ENCODE results near the gene MON1B. TPM values are rescaled to one million over a fixed set of nuclear protein-coding genes. Genes with fewer than 3 reads are reported as not detected.

MON1B gene
- total and polyA plus RNA-seq, 9 of the 15 experiments (the other 6 are each of a cell fraction or from before 2014, with no cell fraction given), result 5.0 to 66.0 (median 12.6) TPM

DNA sequence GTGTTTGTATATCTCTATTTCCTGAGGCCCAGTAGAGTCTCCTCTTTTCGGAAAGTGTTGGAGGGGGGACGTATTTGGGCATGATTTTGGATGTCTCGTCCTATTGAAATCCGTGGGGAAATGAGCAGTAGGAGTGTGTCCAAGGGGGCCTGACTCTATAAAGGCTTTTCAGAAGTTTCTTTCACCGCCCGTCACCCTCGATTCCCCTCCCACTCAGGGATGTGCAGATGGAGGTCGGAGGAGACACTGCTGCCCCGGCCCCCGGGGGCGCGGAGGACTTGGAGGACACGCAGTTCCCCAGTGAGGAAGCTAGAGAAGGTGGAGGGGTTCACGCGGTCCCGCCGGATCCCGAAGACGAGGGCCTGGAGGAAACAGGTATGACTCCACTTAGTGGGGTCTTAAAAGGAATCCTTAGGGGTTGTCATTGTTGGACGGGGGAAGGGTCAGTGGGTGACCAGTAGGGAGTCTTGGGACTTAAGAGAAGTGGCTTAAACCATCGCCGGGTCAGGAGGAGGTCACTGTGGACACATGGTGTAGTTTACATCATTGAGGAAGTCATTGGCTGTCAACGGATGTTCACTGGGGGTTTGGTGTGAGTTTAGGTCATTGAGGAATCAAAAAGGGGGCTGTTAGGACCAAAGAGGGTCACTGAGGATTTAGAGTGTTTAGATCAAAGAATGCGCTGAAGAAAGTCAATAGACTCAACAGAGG, 424 bp downstream of the MON1B start (continued):
- no peak for TF ChIP-seq ZNF140 (CRISPR knock-in tag; IDR thresholded peaks at IDR 0.05)
- TF ChIP-seq POLR3G (IDR thresholded peaks at IDR 0.05; ENCODE audit: extremely low read depth, insufficient read length, insufficient replicate concordance), result no peak
- TF ChIP-seq MAFK (IDR thresholded peaks at IDR 0.05; ENCODE audit: low read length), result no peak
- TF ChIP-seq KDM2B (CRISPR knock-in tag; IDR thresholded peaks at IDR 0.05), result no peak
- TF ChIP-seq ZNF449 (CRISPR knock-in tag; IDR thresholded peaks at IDR 0.05), result no peak
- TF ChIP-seq HBP1 (CRISPR knock-in tag; IDR thresholded peaks at IDR 0.05), result peak; percentile 40; the same call in 1 of the 2 replicates

- Histone ChIP-seq H3K4me1 (replicated peaks in 1 of 2; ENCODE audit: control insufficient read depth in 2 of 2, insufficient read depth in 2 of 2, low read length in 2 of 2) (peaks cover 9 to 17% of the 10 kb centered on the region in 2 experiments; a peak in 3 of 5 replicates), H3K9me1 (ENCODE audit: control insufficient read depth, insufficient read depth, low read length) (peaks cover 3% of the 10 kb centered on the region), H3K9me3 (replicated peaks; ENCODE audit: control insufficient read depth, insufficient read depth, low read depth, low read length) (no peaks in the 10 kb centered on the region), H3K4me2 (ENCODE audit: insufficient read depth, low read length) (no peak overlapping the region), H3K4me3 (no peak overlapping the region), H3K36me3 (ENCODE audit: control insufficient read depth, insufficient read depth, low read length) (peaks cover 53% of the 10 kb centered on the region; the same call in 2 of the 3 replicates), H2AFZ (ENCODE audit: low read depth, low read length) (no peak overlapping the region), H3K27ac (ENCODE audit: extremely low read depth, low read depth, low read length) (no peak overlapping the region), H3K79me2 (ENCODE audit: control insufficient read depth, insufficient read depth, low read length) (peaks cover 23% of the 10 kb centered on the region), H3K9ac (ENCODE audit: insufficient read depth in 1 of 2, low read depth in 2 of 2, low read length in 2 of 2) (0 out of 4 replicates have a peak overlapping the region, but pooled peaks of 1 of the 2 experiments have one; percentile 47), H4K20me1 (replicated peaks; ENCODE audit: control insufficient read depth, insufficient read depth, low read length) (no peaks in the 10 kb centered on the region), H3K27me3 (ENCODE audit: control insufficient read depth in 2 of 2, insufficient read depth in 2 of 2, low read length in 2 of 2) (no peaks in the 10 kb centered on the region)
- ATAC-seq, result no peak
- POLR2A ChIA-PET, result interaction anchor here (0.7 to 1.7 kb wide), 2 partner anchors 10 to 1363 kb away, joined by 3 to 9 read pairs; no protein-coding TSS in a partner anchor
- intact Hi-C loops (cut with micrococcal nuclease) (no loop called here), in situ Hi-C loops (cut with MboI) (loop anchor here (25.0 kb wide), 2 partner anchors 1556 to 1981 kb away; partner anchors contain the start of genes CTRB1, CTRB2, KARS1 and TERF2IP)
- BruUV-seq (replicated peaks), result no TSS peak
- TF ChIP-seq RBFOX2 (IDR thresholded peaks at IDR 0.05; ENCODE audit: low read depth, low read length) (0 out of 2 replicates have a peak, but pooled peaks have one; percentile 43), SIX5 (IDR thresholded peaks at IDR 0.05; ENCODE audit: borderline replicate concordance in 1 of 2, insufficient read depth in 1 of 2, low read depth in 1 of 2, low read length in 2 of 2) (no peak), L3MBTL2 (IDR thresholded peaks at IDR 0.05) (no peak), ZNF23 (CRISPR knock-in tag; IDR thresholded peaks at IDR 0.05) (no peak), POLR2G (IDR thresholded peaks at IDR 0.05; ENCODE audit: low read depth, low read length) (peak; percentile 41; the same call in 1 of the 2 replicates), HNRNPK (IDR thresholded peaks at IDR 0.05; ENCODE audit: low read depth, low read length, poor library complexity, severe bottlenecking) (no peak)
- 97% methylated on average over 9 of the region's 13 CpGs for WGBS (ENCODE audit: insufficient coverage, low coverage, missing lambda C conversion rate)
- CTCF ChIA-PET (ENCODE audit: low intra/inter-chr PET ratio), result no interaction called here
- FAIRE-seq, result no peak
- no peak for DNase-seq (ENCODE audit: extremely low read depth in 1 of 4, low spot score in 3 of 4)
Observed at GRCh38 chr16:77193377-77193776, 2.4 kb downstream of the MON1B start.

All from K562 (cell line).